ENCODE data around the gene WWOX. TPM values are rescaled to one million over a fixed set of nuclear protein-coding genes. Genes with fewer than 3 reads are reported as not detected.

Gene WWOX
- total and polyA plus RNA-seq, 2 of the 8 experiments (the other 6 are each of a cell fraction or from before 2014, with no cell fraction given): 5.4 to 16.7 TPM

GRCh38 chr16:78647019-78647418 lies 547.6 kb downstream of the WWOX start (continued):
- no peak for TF ChIP-seq CHD7 (IDR thresholded peaks at IDR 0.05; ENCODE audit: insufficient replicate concordance, low read length)
- no peak for TF ChIP-seq SAP30 (IDR thresholded peaks at IDR 0.05; ENCODE audit: insufficient read depth, insufficient replicate concordance, low read length)
- TF ChIP-seq POU5F1 (IDR thresholded peaks at IDR 0.05; ENCODE audit: low read depth, low read length): no peak
- TF ChIP-seq CBX5 (IDR thresholded peaks at IDR 0.05; ENCODE audit: low read depth, low read length): no peak
- TF ChIP-seq RXRA (IDR thresholded peaks at IDR 0.05; ENCODE audit: insufficient read depth, low read depth, low read length): no peak
- no peak for TF ChIP-seq CHD2 (IDR thresholded peaks at IDR 0.05; ENCODE audit: low read length)
- no peak for TF ChIP-seq GTF2F1 (IDR thresholded peaks at IDR 0.05; ENCODE audit: borderline replicate concordance, low read depth, low read length)
- no peak for TF ChIP-seq PHF8 (conservative IDR thresholded peaks at IDR 0.05; ENCODE audit: low read depth, low read length)
- TF ChIP-seq SP1 (IDR thresholded peaks at IDR 0.05; ENCODE audit: low read depth, low read length): no peak

Measured in H1 (cell line).